GM06990 (cell line): ENCODE results near the gene TOR4A.

ENCODE experiments used
- DNase-seq: peaks from one replicate; pipeline ENCODE4 v3.0.0-alpha.2; 2011; ENCODE audit not compliant: insufficient read length; ENCODE audit errors: extremely low read depth
- H3K27me3 ChIP-seq: replicated peaks from 2 replicates; pipeline ENCODE4 v1.6.0; 2011; ENCODE audit warnings: low read length; ENCODE audit not compliant: control insufficient read depth, insufficient read depth
- H3K36me3 ChIP-seq: 2 replicates; pipeline ENCODE4 v1.5.1; 2011; ENCODE audit warnings: low read length; ENCODE audit not compliant: control insufficient read depth, insufficient read depth
- H3K4me3 ChIP-seq: replicated peaks from 2 replicates; pipeline ENCODE4 v1.5.1; 2011; ENCODE audit warnings: low read depth, mild to moderate bottlenecking, control low read depth, low read length
- TF ChIP-seq, protein P1 (sequence below): IDR thresholded peaks from 2 replicates; pipeline ENCODE4 v1.5.1; 2011; ENCODE audit warnings: low read length, control low read depth, mild to moderate bottlenecking, inconsistent platforms; ENCODE audit not compliant: insufficient read depth, poor library complexity, severe bottlenecking

Gene TOR4A

DNA sequence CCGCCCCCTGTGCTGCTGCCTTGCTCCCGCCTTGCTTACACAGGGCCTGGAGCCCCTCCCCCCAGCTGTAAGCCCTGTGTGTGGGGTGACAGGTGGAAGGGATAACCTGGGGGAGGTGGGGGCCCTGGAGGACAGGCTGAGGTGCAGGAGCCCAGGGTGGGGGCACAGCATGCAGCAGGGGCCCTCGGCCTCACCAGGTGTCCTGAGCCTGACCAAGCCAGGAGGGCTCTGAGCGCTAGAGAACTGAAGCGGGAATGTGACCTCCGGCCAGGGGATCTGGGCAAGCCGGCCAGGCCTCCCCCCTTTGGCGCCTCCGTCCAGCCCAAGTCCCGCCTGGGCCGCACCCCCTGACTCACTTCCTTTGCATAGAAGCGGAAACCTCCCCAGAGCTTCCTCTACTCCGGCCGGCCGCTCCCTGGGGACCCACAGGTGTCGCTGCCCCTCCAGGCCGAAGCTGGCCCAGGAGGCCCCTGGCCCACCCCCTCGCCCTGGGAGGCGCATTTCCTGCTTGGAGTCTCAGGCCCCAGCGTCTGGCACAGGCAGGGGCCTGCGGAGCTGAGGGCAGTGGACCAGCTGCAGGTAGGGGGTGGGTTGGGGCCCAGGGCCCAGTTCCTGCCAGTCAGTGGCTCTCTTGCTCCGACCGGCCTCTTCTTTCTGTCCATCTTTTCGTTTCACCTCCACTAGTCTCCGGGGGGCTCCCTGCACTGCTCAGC, at the start of gene TOR4A:
Gene TOR4A (plus strand): TSS at position 398 of the 713 bp plus-strand sequence. CDS start 964 bp downstream, outside the sequence.
- TF ChIP-seq, protein P1, sequence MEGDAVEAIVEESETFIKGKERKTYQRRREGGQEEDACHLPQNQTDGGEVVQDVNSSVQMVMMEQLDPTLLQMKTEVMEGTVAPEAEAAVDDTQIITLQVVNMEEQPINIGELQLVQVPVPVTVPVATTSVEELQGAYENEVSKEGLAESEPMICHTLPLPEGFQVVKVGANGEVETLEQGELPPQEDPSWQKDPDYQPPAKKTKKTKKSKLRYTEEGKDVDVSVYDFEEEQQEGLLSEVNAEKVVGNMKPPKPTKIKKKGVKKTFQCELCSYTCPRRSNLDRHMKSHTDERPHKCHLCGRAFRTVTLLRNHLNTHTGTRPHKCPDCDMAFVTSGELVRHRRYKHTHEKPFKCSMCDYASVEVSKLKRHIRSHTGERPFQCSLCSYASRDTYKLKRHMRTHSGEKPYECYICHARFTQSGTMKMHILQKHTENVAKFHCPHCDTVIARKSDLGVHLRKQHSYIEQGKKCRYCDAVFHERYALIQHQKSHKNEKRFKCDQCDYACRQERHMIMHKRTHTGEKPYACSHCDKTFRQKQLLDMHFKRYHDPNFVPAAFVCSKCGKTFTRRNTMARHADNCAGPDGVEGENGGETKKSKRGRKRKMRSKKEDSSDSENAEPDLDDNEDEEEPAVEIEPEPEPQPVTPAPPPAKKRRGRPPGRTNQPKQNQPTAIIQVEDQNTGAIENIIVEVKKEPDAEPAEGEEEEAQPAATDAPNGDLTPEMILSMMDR, result peak; percentile 41
- Histone ChIP-seq H3K4me3 (peak within 1 kb of the TSS; percentile 72), H3K36me3 (peaks cover 19% of the 10 kb centered on the region), H3K27me3 (no peaks in the 10 kb centered on the region)
- DNase-seq, result peak; percentile 85

DNA sequence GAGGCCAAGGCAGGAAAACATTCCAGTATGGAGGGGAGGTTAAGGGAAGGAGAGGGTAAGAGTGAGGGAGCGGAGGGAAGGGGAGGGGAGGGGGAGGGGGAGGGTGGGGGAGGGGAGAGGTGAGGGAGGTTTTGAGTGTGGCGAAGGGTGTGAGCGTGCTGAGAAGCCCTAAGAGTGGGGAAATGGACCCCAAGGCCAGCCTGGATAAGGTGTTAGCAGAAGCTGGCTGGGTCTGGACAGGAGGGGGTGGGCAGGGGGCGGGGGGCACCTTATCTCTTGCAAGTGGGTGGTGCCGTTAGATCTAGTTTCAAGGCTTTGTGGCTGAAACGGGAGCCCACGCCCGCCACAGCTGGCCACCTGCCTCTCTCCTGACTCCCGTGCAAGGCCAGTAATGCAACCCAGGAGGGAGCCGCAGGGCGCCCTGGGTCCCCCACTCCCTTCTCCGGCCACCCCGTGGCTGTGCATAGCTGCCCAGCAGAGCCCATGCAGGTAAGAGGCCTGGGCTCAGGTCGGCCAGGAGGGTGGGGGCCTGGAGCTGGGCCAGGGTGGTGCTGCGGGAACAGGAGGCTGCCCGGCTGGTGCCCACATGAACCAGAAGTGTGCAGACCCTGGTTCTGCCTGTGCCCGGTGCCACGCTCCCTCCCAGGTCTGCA, 49.5 kb upstream of the TOR4A start:
- DNase-seq, result no peak

DNA sequence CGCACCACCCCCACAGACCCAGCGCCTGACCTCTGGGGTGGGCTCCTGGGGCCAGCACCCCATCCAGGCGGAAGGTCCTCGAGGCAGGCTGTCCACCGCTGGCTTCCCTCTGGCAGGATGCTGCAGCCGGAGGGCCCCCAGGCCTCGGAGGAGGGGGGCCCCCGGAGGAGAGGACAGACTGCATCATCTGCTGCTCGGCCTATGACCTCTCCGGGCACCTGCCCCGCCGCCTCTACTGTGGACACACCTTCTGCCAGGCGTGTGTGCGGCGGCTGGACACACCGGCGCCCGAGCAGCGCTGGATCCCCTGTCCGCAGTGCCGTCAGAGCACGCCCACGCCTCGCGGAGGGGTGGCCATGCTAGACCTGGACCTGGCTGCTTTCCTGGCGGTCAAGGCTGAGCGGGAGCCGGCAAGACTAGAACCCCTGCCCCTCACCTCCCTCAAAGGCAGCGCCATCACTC, 49.0 kb upstream of the TOR4A start:
- no peaks in the 10 kb centered on the region; the same call in 1 of the 2 replicates for H3K27me3 ChIP-seq
- no peak overlapping the region for H3K4me3 ChIP-seq
- DNase-seq, result no peak
- TF ChIP-seq, protein P1, result no peak
- no peaks in the 10 kb centered on the region for H3K36me3 ChIP-seq

More for the DNA sequence above, 49.5 kb upstream of the TOR4A start:
- H3K4me3 ChIP-seq, result no peak overlapping the region
- no peaks in the 10 kb centered on the region for H3K36me3 ChIP-seq
- TF ChIP-seq, protein P1, result no peak
- no peaks in the 10 kb centered on the region; the same call in 1 of the 2 replicates for H3K27me3 ChIP-seq

DNA sequence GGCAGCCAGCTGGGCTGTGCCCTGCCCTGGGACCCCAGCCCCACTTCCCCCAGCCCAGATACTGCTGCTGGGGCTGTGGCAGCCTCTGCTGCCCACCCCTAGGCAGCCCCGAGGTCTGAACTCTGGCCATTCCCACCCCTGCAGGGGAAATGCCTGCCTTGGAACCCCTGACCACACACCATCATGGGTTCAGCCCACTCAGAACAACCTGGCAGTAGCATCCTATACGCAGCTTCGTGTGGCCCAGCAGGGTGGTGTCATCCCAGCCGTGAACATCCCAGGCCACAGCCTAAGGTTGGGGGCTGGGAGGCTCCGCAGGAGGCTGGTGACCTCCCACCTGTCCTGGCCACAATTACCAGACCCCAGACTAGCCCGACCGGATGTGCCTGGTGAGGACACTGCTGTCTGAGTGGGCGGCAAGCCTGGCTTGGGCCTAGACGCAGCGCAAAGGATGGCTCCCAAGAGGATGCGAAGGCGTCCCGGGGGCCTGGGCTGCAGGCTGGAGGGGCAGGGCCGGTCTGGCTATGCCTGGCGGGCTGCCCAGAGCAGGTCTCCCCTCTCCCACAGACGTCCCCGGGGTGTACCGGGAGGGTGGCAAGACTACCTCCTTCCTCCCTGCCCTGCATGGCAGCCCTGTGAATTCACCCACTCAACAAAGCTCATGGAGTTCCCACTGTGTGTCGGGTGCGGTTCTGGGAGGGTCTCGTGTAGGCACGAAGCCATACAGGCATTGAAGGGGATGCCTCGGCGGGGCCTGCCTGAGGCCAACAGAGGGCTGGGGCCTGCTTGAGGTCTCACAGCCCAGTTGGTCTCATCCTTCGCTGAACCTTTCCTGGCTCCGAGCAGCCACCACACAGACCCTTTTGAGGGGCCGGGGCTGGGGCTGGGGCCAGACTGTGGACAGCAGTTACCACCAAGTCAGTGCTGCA, 48.3 kb upstream of the TOR4A start:
- Histone ChIP-seq H3K36me3 (no peaks in the 10 kb centered on the region), H3K27me3 (no peaks in the 10 kb centered on the region; the same call in 1 of the 2 replicates), H3K4me3 (no peak overlapping the region)
- no peak for DNase-seq
- TF ChIP-seq, protein P1, result no peak

DNA sequence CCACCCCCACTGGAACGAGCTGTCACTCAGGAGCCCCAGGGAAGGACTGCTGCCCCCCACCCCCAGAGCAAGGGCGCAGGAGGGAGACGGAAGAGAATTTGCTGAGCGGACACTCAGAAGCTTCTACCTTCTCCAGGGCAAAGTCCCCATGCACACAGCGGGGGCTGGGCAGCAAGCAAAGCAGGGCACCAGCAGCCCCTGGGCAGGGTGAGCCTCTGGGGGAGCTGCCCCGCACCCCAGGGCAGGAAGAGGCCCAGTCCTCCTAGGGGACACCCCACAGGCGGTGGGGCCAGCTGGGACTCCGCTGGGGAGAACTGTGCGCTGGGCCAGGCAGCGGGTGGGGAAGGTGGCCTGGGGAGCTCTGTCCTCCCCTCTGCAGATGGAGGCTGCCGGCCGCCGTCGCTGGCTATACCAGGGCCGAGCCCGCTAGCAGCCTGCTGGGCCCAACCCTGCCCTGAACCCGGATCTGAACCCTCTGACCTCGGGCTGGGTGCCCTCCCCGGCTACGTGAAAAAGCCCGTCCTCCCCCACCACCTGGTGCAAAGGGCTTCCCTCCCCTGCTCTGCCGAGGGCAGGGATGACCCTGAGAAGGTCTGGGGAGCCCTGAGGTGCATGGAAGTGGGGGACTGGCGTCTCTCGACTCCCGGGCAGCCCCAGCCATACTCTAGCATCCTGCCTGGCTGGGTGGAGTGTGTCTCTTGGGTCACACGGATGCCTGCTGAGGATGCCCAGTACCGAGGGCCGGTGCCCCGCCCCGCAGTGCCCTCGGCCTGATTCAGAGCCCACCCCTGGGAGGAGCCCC, 47.4 kb upstream of the TOR4A start:
- no peaks in the 10 kb centered on the region for H3K36me3 ChIP-seq
- TF ChIP-seq, protein P1, result no peak
- no peaks in the 10 kb centered on the region; the same call in 1 of the 2 replicates for H3K27me3 ChIP-seq
- no peak for DNase-seq
- no peak overlapping the region for H3K4me3 ChIP-seq
